Lower lobe of right lung (tissue), 2 donors: ENCODE measurements around the gene DCLK2. TPM values are rescaled to one million over a fixed set of nuclear protein-coding genes. Genes with fewer than 3 reads are reported as not detected.
"Not testable (repeated sequence)": the region's sequence is repeated elsewhere in the genome, so short reads cannot be mapped to it uniquely, and the experiment has no call there.

Source experiments
- ATAC-seq, 2 donors: fragments of 200-7000 bp; cut with Tn5 transposase; one replicate each; pipeline ENCODE4 v1.9.1; 2020 to 2022; ENCODE audit warnings: mild to moderate bottlenecking in 2 of 2, moderate library complexity in 2 of 2
- DNase-seq: peaks from one replicate; pipeline ENCODE4 v3.0.0-alpha.2; 2020
- H3K27ac ChIP-seq: fragments of 200-600 bp; one replicate; pipeline ENCODE4 v1.8.0; 2022
- H3K27me3 ChIP-seq: fragments of 200-600 bp; one replicate; pipeline ENCODE4 v1.8.0; 2022; ENCODE audit warnings: low read depth
- H3K36me3 ChIP-seq: fragments of 200-600 bp; one replicate; pipeline ENCODE4 v1.8.0; 2022; ENCODE audit warnings: mild to moderate bottlenecking
- H3K4me1 ChIP-seq: fragments of 200-600 bp; one replicate; pipeline ENCODE4 v1.8.0; 2022
- H3K4me3 ChIP-seq: fragments of 200-600 bp; one replicate; pipeline ENCODE4 v1.8.0; 2022; ENCODE audit warnings: mild to moderate bottlenecking
- H3K9me3 ChIP-seq: fragments of 200-600 bp; one replicate; pipeline ENCODE4 v1.8.0; 2022
- intact Hi-C: fragments of 100-400 bp; cut with DNase I; formaldehyde crosslinking; loops from one replicate; pipeline ENCODE4 v1.11.0; 2022
- total RNA-seq: library from RNA; stranded (reverse); fragmentation: NEBNext Ultra II Directional; extraction: Animal tissue kit (Norgen Biotek cat#: 25700); gene quantifications from one replicate; pipeline ENCODE4 v1.2.1, GENCODE V29; 2021
- TF ChIP-seq, protein P1 (sequence below): fragments of 200-600 bp; IDR thresholded peaks from one replicate; pipeline ENCODE4 v1.8.0; 2022; ENCODE audit warnings: antibody characterized with exemption, mild to moderate bottlenecking
- donor health status: DM: no; HTN: yes; CAD: no; lungs with severe emphysema.

DCLK2 gene
- total RNA-seq, 1 donor from 2014 or later, result 2.9 TPM

DNA sequence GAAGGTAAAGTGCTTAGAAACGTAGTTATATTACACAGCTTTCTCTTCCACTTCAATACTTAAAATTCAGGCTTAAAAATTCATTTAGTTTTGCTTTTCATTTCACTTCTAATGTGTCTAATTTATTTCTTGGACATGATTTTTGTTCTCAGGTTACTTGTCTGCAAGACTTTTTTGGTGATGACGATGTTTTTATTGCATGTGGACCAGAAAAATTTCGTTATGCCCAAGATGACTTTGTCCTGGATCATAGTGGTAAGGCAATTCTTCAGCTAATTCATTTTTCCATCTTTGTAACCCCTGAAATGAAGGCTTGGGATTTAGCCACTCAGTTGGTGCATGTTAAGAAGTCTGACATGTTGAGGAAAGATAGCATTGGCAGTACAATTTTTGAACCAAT, 114.7 kb downstream of the DCLK2 start:
- no peaks in the 10 kb centered on the region for H3K9me3 ChIP-seq
- intact Hi-C loops, result no loop called here
- H3K27ac ChIP-seq, result no peak overlapping the region
- TF ChIP-seq, protein P1, sequence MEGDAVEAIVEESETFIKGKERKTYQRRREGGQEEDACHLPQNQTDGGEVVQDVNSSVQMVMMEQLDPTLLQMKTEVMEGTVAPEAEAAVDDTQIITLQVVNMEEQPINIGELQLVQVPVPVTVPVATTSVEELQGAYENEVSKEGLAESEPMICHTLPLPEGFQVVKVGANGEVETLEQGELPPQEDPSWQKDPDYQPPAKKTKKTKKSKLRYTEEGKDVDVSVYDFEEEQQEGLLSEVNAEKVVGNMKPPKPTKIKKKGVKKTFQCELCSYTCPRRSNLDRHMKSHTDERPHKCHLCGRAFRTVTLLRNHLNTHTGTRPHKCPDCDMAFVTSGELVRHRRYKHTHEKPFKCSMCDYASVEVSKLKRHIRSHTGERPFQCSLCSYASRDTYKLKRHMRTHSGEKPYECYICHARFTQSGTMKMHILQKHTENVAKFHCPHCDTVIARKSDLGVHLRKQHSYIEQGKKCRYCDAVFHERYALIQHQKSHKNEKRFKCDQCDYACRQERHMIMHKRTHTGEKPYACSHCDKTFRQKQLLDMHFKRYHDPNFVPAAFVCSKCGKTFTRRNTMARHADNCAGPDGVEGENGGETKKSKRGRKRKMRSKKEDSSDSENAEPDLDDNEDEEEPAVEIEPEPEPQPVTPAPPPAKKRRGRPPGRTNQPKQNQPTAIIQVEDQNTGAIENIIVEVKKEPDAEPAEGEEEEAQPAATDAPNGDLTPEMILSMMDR, result no peak
- ATAC-seq (no peak), DNase-seq (no peak)
- H3K4me3 ChIP-seq, result no peak overlapping the region
- no peaks in the 10 kb centered on the region for H3K4me1 ChIP-seq
- no peaks in the 10 kb centered on the region for H3K36me3 ChIP-seq
- H3K27me3 ChIP-seq, result no peaks in the 10 kb centered on the region

DNA sequence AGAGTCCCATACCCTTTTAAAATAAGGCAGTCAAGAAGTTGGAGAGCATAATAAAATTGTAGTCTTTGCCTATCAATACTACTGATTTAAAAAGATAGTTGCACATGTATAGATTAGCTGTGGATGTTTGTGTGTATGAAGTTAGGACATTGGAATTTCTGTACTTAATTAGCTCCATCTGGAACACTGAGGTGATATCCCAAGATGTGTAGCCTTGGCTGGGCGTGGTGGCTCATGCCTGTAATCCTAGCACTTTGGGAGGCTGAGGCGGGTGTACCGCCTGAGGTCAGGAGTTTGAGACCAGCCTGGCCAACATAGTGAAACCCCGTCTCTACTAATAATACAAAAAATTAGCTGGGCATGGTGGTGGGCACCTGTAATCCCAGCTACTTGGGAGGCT, 119.0 kb downstream of the DCLK2 start:
- ATAC-seq, H3K4me1 ChIP-seq, intact Hi-C loops, H3K36me3 ChIP-seq, H3K27ac ChIP-seq, H3K4me3 ChIP-seq, DNase-seq, H3K27me3 ChIP-seq, H3K9me3 ChIP-seq: not testable (repeated sequence)

GRCh38 chr4:150199056-150199455, 120.8 kb downstream of the DCLK2 start:
- Histone ChIP-seq H3K36me3 (no peaks in the 10 kb centered on the region), H3K4me3 (no peak overlapping the region), H3K9me3 (no peaks in the 10 kb centered on the region), H3K4me1 (no peaks in the 10 kb centered on the region), H3K27ac (no peak overlapping the region), H3K27me3 (no peaks in the 10 kb centered on the region)
- intact Hi-C loops, result no loop called here
- DNase-seq (no peak), ATAC-seq (no peak)
- TF ChIP-seq, protein P1, result no peak

DNA sequence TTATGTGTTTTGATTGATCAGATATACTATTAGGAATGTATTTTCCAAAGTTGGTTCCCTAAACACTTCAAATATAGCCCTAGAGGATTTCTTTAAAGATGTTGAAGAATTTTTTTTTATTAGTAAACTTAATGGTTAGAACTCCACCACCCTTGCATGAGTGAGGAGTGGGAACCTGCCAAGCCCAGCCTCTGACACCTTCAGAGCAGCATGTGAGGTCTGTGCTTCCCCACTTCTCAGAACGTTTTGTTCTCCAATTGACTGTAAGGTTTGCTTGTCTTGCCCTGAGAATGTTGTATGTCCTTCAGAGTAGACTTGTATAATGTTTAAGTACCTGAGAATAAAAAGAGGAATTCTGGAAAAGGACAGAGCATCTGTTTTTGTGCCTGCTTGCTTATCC, 126.8 kb downstream of the DCLK2 start:
- no peaks in the 10 kb centered on the region for H3K27me3 ChIP-seq
- no peak overlapping the region for H3K27ac ChIP-seq
- no peak overlapping the region for H3K4me3 ChIP-seq
- H3K4me1 ChIP-seq, result no peaks in the 10 kb centered on the region
- intact Hi-C loops, result no loop called here
- TF ChIP-seq, protein P1, result no peak
- no peak for ATAC-seq
- no peaks in the 10 kb centered on the region for H3K9me3 ChIP-seq
- no peaks in the 10 kb centered on the region for H3K36me3 ChIP-seq
- no peak for DNase-seq

- intact Hi-C loops, result no loop called here
These were observed 128.0 kb downstream of the DCLK2 start for GRCh38 chr4:150206265-150206664.

GRCh38 chr4:150206954-150207353, 128.7 kb downstream of the DCLK2 start:
- H3K27me3 ChIP-seq, result no peaks in the 10 kb centered on the region
- H3K4me1 ChIP-seq, result no peaks in the 10 kb centered on the region
- H3K27ac ChIP-seq, result no peak overlapping the region

More at GRCh38 chr4:150206265-150206664, 128.0 kb downstream of the DCLK2 start:
- H3K27me3 ChIP-seq, result no peaks in the 10 kb centered on the region
- DNase-seq, result no peak
- TF ChIP-seq, protein P1, result no peak
- H3K27ac ChIP-seq, result no peak overlapping the region
- no peaks in the 10 kb centered on the region for H3K36me3 ChIP-seq
- no peaks in the 10 kb centered on the region for H3K4me1 ChIP-seq
- no peaks in the 10 kb centered on the region for H3K9me3 ChIP-seq
- H3K4me3 ChIP-seq, result no peak overlapping the region
- ATAC-seq, result no peak

More at GRCh38 chr4:150206954-150207353, 128.7 kb downstream of the DCLK2 start:
- TF ChIP-seq, protein P1, result no peak
- Histone ChIP-seq H3K4me3 (no peak overlapping the region), H3K9me3 (no peaks in the 10 kb centered on the region), H3K36me3 (no peaks in the 10 kb centered on the region)
- no peak for ATAC-seq
- intact Hi-C loops, result no loop called here
- DNase-seq, result no peak
